Cardiac ventricle fibroblast (primary cell): Measurements from ENCODE around the gene SLC25A40. TPM values are rescaled to one million over a fixed set of nuclear protein-coding genes. Genes with fewer than 3 reads are reported as not detected.

ENCODE experiments used
- total RNA-seq: library from RNA; depleted of rRNA; stranded (reverse); fragments of >200 nt; gene quantifications from 2 replicates; pipeline ENCODE4 v1.2.3, GENCODE V29; 2015

Gene SLC25A40, protein sequence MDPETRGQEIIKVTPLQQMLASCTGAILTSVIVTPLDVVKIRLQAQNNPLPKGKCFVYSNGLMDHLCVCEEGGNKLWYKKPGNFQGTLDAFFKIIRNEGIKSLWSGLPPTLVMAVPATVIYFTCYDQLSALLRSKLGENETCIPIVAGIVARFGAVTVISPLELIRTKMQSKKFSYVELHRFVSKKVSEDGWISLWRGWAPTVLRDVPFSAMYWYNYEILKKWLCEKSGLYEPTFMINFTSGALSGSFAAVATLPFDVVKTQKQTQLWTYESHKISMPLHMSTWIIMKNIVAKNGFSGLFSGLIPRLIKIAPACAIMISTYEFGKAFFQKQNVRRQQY
- total RNA-seq, result 5.6 and 12.4 TPM in 2 replicates

DNA sequence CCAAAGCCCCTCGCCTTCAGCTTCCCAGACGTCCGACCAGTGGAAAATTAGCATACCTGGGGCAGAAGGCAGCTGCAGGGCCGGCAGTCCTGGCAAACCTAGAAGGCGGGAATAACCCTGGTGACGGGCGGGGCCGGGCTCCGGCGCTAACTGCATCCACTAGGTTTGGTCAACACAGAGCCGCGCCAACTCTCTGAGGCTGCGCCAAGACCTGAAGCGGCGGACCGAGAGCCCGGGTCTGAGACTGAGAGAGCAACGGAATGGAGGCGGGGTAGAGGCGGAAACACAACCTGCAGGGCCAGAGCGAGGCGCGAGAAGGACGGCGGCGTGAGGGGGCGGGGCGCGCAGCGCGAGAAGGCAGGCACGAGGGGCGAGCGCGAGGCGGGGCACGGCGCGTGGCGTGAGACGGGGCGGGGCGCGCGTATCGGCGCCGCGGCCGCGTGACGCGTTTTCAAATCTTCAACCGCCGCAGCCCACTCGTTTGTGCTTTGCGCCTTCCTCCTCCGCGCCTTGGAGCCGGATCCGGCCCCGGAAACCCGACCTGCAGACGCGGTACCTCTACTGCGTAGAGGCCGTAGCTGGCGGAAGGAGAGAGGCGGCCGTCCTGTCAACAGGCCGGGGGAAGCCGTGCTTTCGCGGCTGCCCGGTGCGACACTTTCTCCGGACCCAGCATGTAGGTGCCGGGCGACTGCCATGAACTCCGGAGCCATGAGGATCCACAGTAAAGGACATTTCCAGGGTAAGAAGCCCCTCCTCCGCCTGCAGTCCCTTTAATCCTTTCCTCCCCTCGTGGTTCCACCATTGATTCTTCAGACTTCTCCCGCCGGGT lies at the start of gene SLC25A40, which contains the start of gene DBF4:
Gene SLC25A40 (minus strand): TSS at position 321 of the 829 bp plus-strand sequence. CDS start 17,633 bp downstream, outside the sequence.
Gene DBF4 (plus strand): TSS at position 454 of the 829 bp plus-strand sequence. CDS start 240 bp downstream, at position 694.

Other genes starting within 250 kb of the SLC25A40 start
- not detected in 2 replicates for gene RUNDC3B, start 248.0 kb downstream of the SLC25A40 start, total RNA-seq
- 4.0 and 6.4 TPM in 2 replicates for gene DBF4, start 133 bp upstream of the SLC25A40 start, total RNA-seq
- gene ADAM22, start 57.9 kb upstream of the SLC25A40 start, total RNA-seq, result 0.19 and 0.34 TPM in 2 replicates